HepG2 (cell line): ENCODE measurements around the gene UBE2M. TPM values are rescaled to one million over a fixed set of nuclear protein-coding genes. Genes with fewer than 3 reads are reported as not detected.

Source experiments
- ARHGAP35 ChIP-seq: sonication (generic); formaldehyde crosslinking; IDR thresholded peaks from 2 replicates; pipeline ENCODE4 v1.9.0; 2022; ENCODE audit warnings: mild to moderate bottlenecking, inconsistent platforms, moderate library complexity, missing genetic modification reagents, borderline replicate concordance
- JUND ChIP-seq: sonication (generic); formaldehyde crosslinking; IDR thresholded peaks from 2 replicates; pipeline ENCODE4 v1.8.0; 2022; ENCODE audit warnings: mild to moderate bottlenecking, missing genetic modification reagents
- POLR2G ChIP-seq: fragments of 200-400 bp; formaldehyde crosslinking; IDR thresholded peaks from 2 replicates; pipeline ENCODE4 v1.6.1; 2018; ENCODE audit warnings: mild to moderate bottlenecking, low read depth, low read length, moderate library complexity
- SOX13 ChIP-seq, 3 experiments: fragments of 450-650 bp in 1 of 3; sonication (generic) in 1 of 3; formaldehyde crosslinking in 1 of 3; IDR thresholded peaks in 2 of 3; conservative IDR thresholded peaks in 1 of 3; 2 replicates each; pipeline versions ENCODE4 v1.5.0 to v1.6.1; 2016 to 2020; ENCODE audit warnings: antibody characterized with exemption in 1 of 3, mild to moderate bottlenecking in 1 of 3, missing compliant biosample characterization in 1 of 3, missing genetic modification reagents in 1 of 3, moderate library complexity in 1 of 3
- TEAD2 ChIP-seq: sonication (generic); formaldehyde crosslinking; IDR thresholded peaks from 2 replicates; pipeline ENCODE4 v1.9.0; 2021; ENCODE audit warnings: missing genetic modification reagents
- ZNF124 ChIP-seq: sonication (generic); formaldehyde crosslinking; IDR thresholded peaks from 2 replicates; pipeline ENCODE4 v1.4.0; 2020; ENCODE audit warnings: missing genetic modification reagents
- ZNF772 ChIP-seq: sonication (generic); formaldehyde crosslinking; IDR thresholded peaks from 2 replicates; pipeline ENCODE4 v1.5.0; 2020; ENCODE audit warnings: mild to moderate bottlenecking, missing genetic modification reagents
- polyA plus RNA-seq, 8 experiments: library from polyadenylated mRNA; depleted of rRNA in 3 of 8; stranded (reverse) in 7 of 8; unstranded in 1 of 8; fragments of >200 nt; fragmentation: Illumina TruSeq in 4 of 8; extraction: Trizol in 4 of 8; gene quantifications; 2 replicates each; pipeline versions ENCODE4 v1.2.1 to v1.2.3, GENCODE V29; 2011 to 2016; ENCODE audit warnings: low read depth in 4 of 8, missing spikeins in 1 of 8, mixed read lengths in 1 of 8; ENCODE audit not compliant: insufficient read depth in 1 of 8
- total RNA-seq, 5 experiments: library from RNA; depleted of rRNA; stranded (reverse); fragments of >200 nt; fragmentation: Illumina TruSeq; extraction: Trizol; gene quantifications; 2 replicates each; pipeline ENCODE4 v1.2.3, GENCODE V29; 2016; ENCODE audit warnings: low read depth in 1 of 5
- TF ChIP-seq, protein P1 (sequence below): IDR thresholded peaks from 2 replicates; pipeline ENCODE4 v1.6.1; 2016; ENCODE audit warnings: control low read depth
- TF ChIP-seq, protein P2 (sequence below): sonication (generic); formaldehyde crosslinking; IDR thresholded peaks from 2 replicates; pipeline ENCODE4 v1.5.1; 2020; ENCODE audit warnings: missing genetic modification reagents, mild to moderate bottlenecking, borderline replicate concordance
- TF ChIP-seq, protein P3 (sequence below): sonication (generic); formaldehyde crosslinking; IDR thresholded peaks from 2 replicates; pipeline ENCODE4 v1.8.1; 2022; ENCODE audit warnings: mild to moderate bottlenecking, missing genetic modification reagents
- TF ChIP-seq, protein P4 (sequence below): sonication (generic); formaldehyde crosslinking; IDR thresholded peaks from 2 replicates; pipeline ENCODE4 v1.5.0; 2020; ENCODE audit warnings: mild to moderate bottlenecking, missing genetic modification reagents, borderline replicate concordance
- TF ChIP-seq, protein P5 (sequence below): sonication (generic); formaldehyde crosslinking; IDR thresholded peaks from 2 replicates; pipeline ENCODE4 v1.5.0; 2020; ENCODE audit warnings: mild to moderate bottlenecking, missing genetic modification reagents

UBE2M gene
- total and polyA plus RNA-seq, 2 of the 13 experiments (the other 11 are each of a cell fraction or from before 2014, with no cell fraction given): 36.2 to 50.3 TPM

DNA sequence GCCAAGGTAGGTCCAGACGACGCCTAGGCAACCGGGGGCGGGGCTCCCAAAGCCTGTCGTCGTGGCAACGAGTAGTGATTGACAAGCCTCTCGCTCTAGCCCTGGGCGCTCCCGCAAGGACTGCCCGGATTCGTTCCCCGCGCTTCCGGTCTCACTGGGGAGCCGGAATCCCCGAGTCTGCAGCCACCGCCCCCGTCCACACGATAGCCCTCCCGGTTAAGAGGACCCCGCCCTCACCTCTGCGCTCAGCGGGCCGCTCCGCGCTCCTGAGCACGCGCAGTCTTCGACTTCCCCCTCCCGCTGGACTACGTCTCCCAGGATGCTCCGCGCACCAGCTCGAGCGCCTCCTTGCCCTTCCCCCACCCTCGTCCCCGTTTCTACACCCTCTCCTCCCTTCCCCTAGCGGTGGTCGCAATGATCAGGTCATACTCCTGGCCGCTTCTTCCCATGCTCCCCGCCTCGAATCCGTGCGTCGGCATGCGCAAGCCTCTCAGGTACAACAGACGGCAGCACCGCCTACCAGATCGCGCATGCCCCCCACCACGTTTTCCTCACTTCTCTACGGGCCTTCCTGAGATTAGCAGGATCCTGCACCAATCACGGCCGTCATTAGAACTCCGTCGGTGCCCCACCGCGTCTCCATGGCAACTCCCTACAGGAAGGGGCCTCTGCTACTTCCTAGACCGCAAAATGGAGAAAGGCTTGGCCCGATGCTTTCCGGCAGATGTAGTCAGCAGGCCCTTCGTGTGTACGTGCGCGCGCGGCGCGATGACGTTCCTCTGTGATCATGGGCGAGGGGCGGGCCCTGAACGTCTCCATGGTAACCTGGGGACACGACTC, 14.6 kb upstream of the UBE2M start, which contains the start of gene MZF1 (continued):
- TF ChIP-seq, protein P1, sequence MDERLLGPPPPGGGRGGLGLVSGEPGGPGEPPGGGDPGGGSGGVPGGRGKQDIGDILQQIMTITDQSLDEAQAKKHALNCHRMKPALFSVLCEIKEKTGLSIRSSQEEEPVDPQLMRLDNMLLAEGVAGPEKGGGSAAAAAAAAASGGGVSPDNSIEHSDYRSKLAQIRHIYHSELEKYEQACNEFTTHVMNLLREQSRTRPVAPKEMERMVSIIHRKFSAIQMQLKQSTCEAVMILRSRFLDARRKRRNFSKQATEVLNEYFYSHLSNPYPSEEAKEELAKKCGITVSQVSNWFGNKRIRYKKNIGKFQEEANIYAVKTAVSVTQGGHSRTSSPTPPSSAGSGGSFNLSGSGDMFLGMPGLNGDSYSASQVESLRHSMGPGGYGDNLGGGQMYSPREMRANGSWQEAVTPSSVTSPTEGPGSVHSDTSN (CRISPR knock-in tag): peak; percentile 92
- TF ChIP-seq, protein P2, sequence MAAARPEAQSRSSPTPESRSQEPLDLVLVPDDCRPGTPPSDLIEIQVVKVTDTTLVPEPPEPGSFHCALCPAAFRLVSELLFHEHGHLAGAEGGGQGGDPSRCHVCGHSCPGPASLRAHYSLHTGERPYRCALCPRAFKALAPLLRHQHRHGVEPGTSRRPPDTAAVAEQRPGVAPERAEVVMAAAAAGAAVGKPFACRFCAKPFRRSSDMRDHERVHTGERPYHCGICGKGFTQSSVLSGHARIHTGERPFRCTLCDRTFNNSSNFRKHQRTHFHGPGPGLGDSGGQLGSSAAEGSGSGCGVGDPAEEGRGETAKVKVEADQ (CRISPR knock-in tag): no peak
- TF ChIP-seq, protein P3, sequence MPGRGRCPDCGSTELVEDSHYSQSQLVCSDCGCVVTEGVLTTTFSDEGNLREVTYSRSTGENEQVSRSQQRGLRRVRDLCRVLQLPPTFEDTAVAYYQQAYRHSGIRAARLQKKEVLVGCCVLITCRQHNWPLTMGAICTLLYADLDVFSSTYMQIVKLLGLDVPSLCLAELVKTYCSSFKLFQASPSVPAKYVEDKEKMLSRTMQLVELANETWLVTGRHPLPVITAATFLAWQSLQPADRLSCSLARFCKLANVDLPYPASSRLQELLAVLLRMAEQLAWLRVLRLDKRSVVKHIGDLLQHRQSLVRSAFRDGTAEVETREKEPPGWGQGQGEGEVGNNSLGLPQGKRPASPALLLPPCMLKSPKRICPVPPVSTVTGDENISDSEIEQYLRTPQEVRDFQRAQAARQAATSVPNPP: no peak
- TF ChIP-seq SOX13 (IDR thresholded peaks at IDR 0.05) (no peak), SOX13 (CRISPR knock-in tag; conservative IDR thresholded peaks at IDR 0.05 in 1 of 2, IDR thresholded peaks at IDR 0.05 in 1 of 2) (0 out of 4 replicates have a peak, but pooled peaks of 1 of the 2 experiments have one; percentile 14), ARHGAP35 (0 out of 2 replicates have a peak, but pooled peaks have one; percentile 38), ZNF772 (peak; percentile 44), ZNF124 (CRISPR knock-in tag) (no peak; the same call in 1 of the 2 replicates), TEAD2 (CRISPR knock-in tag) (no peak), POLR2G (peak; percentile 82), JUND (CRISPR knock-in tag) (0 out of 2 replicates have a peak, but pooled peaks have one; percentile 23)
- TF ChIP-seq, protein P4, sequence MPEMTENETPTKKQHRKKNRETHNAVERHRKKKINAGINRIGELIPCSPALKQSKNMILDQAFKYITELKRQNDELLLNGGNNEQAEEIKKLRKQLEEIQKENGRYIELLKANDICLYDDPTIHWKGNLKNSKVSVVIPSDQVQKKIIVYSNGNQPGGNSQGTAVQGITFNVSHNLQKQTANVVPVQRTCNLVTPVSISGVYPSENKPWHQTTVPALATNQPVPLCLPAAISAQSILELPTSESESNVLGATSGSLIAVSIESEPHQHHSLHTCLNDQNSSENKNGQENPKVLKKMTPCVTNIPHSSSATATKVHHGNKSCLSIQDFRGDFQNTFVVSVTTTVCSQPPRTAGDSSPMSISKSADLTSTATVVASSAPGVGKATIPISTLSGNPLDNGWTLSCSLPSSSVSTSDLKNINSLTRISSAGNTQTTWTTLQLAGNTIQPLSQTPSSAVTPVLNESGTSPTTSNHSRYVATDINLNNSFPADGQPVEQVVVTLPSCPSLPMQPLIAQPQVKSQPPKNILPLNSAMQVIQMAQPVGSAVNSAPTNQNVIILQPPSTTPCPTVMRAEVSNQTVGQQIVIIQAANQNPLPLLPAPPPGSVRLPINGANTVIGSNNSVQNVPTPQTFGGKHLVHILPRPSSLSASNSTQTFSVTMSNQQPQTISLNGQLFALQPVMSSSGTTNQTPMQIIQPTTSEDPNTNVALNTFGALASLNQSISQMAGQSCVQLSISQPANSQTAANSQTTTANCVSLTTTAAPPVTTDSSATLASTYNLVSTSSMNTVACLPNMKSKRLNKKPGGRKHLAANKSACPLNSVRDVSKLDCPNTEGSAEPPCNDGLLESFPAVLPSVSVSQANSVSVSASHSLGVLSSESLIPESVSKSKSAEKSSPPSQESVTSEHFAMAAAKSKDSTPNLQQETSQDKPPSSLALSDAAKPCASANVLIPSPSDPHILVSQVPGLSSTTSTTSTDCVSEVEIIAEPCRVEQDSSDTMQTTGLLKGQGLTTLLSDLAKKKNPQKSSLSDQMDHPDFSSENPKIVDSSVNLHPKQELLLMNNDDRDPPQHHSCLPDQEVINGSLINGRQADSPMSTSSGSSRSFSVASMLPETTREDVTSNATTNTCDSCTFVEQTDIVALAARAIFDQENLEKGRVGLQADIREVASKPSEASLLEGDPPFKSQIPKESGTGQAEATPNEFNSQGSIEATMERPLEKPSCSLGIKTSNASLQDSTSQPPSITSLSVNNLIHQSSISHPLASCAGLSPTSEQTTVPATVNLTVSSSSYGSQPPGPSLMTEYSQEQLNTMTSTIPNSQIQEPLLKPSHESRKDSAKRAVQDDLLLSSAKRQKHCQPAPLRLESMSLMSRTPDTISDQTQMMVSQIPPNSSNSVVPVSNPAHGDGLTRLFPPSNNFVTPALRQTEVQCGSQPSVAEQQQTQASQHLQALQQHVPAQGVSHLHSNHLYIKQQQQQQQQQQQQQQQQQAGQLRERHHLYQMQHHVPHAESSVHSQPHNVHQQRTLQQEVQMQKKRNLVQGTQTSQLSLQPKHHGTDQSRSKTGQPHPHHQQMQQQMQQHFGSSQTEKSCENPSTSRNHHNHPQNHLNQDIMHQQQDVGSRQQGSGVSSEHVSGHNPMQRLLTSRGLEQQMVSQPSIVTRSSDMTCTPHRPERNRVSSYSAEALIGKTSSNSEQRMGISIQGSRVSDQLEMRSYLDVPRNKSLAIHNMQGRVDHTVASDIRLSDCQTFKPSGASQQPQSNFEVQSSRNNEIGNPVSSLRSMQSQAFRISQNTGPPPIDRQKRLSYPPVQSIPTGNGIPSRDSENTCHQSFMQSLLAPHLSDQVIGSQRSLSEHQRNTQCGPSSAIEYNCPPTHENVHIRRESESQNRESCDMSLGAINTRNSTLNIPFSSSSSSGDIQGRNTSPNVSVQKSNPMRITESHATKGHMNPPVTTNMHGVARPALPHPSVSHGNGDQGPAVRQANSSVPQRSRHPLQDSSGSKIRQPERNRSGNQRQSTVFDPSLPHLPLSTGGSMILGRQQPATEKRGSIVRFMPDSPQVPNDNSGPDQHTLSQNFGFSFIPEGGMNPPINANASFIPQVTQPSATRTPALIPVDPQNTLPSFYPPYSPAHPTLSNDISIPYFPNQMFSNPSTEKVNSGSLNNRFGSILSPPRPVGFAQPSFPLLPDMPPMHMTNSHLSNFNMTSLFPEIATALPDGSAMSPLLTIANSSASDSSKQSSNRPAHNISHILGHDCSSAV (CRISPR knock-in tag): no peak
- TF ChIP-seq, protein P5, sequence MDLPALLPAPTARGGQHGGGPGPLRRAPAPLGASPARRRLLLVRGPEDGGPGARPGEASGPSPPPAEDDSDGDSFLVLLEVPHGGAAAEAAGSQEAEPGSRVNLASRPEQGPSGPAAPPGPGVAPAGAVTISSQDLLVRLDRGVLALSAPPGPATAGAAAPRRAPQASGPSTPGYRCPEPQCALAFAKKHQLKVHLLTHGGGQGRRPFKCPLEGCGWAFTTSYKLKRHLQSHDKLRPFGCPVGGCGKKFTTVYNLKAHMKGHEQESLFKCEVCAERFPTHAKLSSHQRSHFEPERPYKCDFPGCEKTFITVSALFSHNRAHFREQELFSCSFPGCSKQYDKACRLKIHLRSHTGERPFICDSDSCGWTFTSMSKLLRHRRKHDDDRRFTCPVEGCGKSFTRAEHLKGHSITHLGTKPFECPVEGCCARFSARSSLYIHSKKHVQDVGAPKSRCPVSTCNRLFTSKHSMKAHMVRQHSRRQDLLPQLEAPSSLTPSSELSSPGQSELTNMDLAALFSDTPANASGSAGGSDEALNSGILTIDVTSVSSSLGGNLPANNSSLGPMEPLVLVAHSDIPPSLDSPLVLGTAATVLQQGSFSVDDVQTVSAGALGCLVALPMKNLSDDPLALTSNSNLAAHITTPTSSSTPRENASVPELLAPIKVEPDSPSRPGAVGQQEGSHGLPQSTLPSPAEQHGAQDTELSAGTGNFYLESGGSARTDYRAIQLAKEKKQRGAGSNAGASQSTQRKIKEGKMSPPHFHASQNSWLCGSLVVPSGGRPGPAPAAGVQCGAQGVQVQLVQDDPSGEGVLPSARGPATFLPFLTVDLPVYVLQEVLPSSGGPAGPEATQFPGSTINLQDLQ: no peak
